GM12864 (cell line): Measurements from ENCODE around the gene PRR30.

Experiments used
- DNase-seq: peaks from one replicate; pipeline ENCODE4 v3.0.0-alpha.2; 2011; ENCODE audit warnings: low read depth
- H3K4me3 ChIP-seq: 2 replicates; pipeline ENCODE4 v1.5.1; 2011; ENCODE audit warnings: mild to moderate bottlenecking, low read depth, low read length, control low read depth
- TF ChIP-seq, protein P1 (sequence below): IDR thresholded peaks from 2 replicates; pipeline ENCODE4 v1.5.1; 2011; ENCODE audit warnings: low read depth, mild to moderate bottlenecking, moderate library complexity, low read length, control low read depth, inconsistent platforms; ENCODE audit errors: missing control alignments

PRR30 gene

GRCh38 chr2:27091746-27092695 is 47.2 kb downstream of the PRR30 start:
- TF ChIP-seq, protein P1, sequence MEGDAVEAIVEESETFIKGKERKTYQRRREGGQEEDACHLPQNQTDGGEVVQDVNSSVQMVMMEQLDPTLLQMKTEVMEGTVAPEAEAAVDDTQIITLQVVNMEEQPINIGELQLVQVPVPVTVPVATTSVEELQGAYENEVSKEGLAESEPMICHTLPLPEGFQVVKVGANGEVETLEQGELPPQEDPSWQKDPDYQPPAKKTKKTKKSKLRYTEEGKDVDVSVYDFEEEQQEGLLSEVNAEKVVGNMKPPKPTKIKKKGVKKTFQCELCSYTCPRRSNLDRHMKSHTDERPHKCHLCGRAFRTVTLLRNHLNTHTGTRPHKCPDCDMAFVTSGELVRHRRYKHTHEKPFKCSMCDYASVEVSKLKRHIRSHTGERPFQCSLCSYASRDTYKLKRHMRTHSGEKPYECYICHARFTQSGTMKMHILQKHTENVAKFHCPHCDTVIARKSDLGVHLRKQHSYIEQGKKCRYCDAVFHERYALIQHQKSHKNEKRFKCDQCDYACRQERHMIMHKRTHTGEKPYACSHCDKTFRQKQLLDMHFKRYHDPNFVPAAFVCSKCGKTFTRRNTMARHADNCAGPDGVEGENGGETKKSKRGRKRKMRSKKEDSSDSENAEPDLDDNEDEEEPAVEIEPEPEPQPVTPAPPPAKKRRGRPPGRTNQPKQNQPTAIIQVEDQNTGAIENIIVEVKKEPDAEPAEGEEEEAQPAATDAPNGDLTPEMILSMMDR = no peak
- H3K4me3 ChIP-seq = no peak overlapping the region
- DNase-seq = no peak

- DNase-seq = no peak
- TF ChIP-seq, protein P1 = no peak
- H3K4me3 ChIP-seq = no peak overlapping the region
Observed at GRCh38 chr2:27089111-27089954, 49.9 kb downstream of the PRR30 start.

DNA sequence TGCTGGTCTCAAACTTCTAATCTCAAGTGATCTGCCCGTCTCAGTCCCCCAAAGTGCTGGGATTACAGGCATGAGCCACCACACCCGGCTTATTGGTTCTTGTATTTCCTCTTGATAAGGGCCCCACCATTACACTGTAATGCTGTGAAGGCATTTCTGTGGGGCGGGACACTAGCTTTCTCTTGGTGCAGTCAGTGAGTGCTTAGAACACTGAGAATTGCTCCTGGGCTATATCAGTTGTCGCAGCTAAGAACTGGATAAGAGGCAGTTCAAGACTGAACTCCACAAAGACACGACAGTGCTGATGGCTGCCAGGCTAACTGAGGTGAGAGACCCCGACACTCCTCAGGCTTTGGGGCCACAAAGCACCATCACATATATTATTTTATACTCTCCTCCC is 50.6 kb downstream of the PRR30 start:
- no peak overlapping the region for H3K4me3 ChIP-seq
- DNase-seq = no peak
- TF ChIP-seq, protein P1 = no peak

DNA sequence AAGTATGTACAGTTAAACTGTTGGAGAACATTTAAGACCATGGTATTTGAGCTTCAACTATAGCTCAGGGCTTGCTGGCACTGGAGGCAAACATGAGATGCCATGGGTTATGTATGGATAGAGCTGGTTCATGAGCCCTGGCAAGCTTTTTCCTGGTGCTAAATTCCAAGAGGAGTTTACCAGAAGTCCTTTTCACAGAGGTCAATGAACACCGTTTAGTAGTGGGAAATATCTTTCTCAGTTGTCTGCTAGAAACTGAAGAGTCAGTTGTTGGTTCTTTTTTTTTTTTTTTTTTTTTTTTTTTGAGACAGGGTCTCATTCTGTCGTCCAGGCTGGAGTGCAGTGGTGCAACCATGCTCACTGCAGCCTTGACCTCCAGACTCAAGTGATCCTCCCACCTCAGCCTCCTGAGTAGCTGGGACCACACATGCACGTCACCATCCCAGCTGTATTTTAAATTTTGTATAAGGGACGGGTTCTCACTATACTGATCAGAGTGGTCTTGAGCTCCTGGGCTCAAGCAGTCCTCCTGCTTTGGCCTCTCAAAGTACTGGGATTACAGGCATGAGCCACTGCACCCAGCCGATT is 51.3 kb downstream of the PRR30 start:
- no peak for DNase-seq
- TF ChIP-seq, protein P1 = no peak
- H3K4me3 ChIP-seq = no peak overlapping the region
